Stimulated activated CD4-positive, alpha-beta T cell treated with anti-CD3 and anti-CD28 coated beads, TNF-alpha, amount 100 ng/mL, for 4 hours (primary cell): ENCODE results near the gene ILF3.

Source experiments
- DNase-seq, 3 experiments: peaks; one replicate each; pipeline ENCODE4 v3.0.0-alpha.2; 2020; ENCODE audit warnings: low read depth in 3 of 3

The ILF3 gene

DNA sequence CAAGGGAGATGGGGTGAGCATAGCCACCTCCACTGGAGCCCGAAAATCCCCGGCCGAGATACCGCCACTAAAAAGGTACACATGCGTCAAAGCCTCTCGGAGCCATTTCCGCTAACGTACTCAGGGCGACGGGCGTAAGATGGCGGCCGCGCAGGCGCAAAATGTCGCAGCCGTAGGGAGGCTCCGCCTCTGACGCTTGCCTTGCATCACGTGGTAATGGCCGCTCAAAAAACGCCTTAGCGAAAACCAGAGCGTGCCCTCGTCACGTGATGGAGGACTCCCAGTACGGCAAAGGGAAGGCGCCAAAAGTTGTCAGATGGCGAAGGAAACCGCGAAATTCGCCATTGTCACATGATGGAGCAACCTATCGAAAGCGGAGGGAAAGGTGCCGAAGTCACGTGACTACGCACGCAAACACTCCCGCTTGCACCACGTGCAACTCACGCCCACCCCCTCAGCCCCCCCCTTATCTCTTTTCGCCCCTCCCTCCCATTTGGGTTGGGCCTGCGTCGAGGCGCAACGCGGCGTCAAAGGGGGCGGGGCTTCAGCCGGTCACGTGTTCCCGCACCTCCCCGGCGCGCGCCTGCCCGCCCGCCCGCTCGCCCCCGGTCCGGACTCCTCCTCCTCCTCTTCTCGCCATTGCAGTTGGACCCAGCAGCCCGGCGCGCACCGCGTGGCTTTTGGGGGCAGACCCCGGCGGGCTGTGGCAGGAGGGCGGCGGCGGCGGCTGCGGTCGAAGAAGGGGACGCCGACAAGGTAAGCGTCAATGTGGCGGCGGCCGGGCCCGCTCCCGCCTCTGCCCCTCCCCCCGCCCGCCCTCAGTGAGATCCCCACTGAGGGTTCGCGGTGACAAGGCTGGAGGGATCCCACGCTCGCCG, at the start of gene ILF3:
TSS of gene ILF3 (plus strand) at position 615 of the 878 bp plus-strand sequence. CDS start 16,260 bp downstream, outside the sequence.
- DNase-seq, result peak; percentile 97 to 100 (median 99)

DNA sequence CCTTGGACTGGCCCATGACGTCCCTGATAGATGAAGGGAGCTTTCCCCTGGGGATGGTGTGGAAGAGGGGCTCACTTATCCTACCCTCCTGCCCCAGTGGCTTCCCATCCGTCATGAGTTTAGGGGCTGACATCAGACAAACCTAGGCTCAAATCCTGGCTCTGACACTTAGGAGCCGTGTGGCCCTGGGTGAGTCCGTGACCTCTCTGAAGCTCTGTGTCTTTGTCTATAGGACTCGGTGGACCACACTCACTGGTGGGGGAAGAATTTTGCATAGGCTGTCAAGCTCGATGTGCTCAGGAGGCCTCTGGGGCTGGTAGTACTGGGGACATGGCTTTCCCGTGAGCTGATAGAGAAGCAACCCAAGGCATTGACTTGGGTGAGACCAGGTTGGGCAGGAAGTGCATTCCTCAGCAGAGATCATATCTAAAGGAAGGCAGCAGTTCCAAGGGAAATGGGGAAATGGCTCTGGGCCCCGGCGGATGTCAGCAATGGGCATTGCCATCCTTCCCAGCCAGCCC, 49.6 kb upstream of the ILF3 start:
- DNase-seq, result peak in 1 of 3 experiments; percentile 9

DNA sequence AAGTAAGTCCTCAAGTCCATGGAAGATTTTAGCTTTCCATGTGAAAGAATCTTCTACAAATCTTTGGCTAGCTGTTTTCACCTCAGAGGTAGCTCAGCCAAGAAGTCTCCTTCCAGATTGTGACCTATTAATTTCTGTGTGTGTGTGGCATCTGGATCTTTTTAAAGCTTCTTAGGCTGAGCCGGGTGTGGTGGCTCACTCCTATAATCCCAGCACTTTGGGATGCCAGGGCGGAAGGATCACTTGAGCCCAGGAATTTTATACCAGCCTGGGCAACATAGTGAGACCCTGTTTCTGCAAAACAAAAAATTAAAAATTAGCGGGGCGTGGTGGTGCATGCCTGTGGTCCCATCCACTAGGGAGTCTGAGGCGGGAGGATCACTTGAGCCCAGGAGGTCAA, 42.2 kb upstream of the ILF3 start:
- no peak for DNase-seq

DNA sequence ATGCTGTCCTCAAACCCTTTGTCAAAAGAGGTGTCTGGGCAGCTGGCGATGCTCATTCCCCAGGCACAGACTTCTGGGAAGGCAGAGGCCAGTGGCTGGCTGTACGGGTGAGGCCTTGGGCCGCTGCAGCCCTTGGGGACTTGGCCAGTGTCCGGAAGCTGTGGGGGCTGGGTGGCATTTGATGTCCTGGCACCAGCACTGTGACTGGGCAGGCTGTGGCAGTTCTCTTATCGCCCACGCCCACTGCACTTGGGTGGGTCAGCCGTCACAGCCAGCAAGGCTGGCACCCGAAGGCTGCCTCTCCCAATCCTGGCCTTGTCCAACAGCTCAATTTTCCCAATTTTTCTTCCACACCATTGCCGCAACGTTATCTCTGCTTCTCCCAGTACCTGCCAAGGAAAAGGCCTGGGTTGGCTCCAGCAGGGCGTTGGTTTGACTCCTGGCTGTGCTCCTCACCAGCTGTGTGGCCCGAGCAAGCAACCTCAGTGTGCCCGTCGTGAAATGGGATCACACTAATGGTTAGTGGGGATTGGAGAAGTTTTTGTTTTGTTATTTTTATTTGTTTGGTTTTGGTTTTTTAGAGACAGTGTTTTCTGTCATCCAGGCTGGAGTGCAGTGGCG, 41.5 kb upstream of the ILF3 start:
- no peak for DNase-seq

DNA sequence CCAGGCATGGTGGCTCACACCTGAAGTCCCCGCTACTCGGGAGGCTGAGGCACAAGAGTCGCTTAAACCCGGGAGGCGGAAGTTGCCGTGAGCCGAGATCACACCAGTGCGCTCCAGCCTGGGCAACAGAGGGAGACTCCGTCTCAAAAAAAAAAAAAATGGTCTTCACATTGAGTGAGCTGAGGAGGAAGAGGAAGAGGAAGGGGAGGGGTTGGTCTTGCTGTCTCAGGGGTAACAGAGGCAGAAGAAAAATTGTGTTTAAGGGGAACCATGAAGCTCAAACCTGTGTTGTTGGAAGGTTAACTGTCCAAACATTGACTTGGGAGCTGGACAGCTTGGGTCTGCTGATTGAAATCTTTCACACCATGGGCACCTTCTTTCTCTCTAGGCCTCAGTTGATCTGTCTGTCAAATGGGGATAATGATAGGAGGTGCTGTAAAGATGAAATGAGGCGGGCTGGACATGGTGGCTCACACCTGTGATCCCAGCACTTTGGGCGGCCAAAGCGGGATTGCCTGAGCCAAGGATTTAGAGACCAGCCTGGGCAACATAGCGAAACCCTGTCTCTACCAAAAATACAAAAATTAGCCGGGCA, 38.6 kb upstream of the ILF3 start:
- DNase-seq, result no peak

DNA sequence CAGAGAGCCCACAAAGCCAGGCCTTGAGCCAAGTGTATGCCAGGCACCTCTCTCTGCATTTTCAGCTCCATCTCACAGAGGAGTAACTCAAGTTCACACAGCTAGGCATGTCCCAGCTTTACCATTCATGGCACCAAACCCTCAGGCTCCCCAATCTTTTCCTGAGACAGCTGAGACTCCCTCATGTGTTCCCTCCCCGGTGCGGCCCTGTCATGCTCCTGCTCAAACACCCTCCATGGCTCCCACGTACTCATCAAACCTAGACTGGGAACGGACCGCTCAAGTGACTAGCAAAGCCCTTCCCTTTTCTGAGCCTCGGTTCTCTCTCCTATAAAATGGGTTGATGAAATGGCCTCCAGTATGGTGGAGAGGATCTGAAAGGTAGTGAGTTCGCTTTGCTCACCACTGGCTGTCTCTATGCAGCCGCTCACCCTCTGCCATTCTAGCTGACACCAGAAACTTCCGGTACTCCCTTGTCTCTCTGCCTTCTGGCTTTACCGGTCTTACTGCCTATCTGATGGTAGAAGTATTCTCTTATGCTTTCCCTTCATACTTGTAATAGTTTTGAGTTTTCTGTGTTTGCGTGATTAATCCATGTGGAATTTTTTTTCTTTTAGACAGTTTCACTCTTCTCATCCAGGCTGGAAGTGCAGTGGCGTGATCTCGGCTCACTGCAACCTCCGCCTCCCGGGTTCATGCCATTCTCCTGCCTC, 36.6 kb upstream of the ILF3 start:
- no peak for DNase-seq

DNA sequence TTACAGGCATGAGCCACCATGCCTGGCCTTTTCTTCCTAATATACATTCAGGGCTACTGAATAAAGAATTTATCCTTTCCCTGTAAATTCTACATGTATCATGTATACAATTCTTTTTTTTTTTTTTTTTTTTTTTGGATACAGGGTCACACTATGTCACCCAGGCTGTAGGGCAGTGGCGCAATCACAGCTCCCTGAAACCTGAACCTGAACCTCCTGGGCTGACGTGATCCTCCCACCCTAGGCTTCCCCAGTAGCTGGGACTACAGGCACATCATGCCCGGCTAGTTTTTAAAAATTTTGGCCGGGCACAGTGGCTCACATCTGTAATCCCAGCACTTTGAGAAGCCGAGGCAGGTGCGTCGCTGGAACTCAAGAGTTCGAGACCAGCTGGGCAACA, 35.3 kb upstream of the ILF3 start:
- DNase-seq, result no peak

DNA sequence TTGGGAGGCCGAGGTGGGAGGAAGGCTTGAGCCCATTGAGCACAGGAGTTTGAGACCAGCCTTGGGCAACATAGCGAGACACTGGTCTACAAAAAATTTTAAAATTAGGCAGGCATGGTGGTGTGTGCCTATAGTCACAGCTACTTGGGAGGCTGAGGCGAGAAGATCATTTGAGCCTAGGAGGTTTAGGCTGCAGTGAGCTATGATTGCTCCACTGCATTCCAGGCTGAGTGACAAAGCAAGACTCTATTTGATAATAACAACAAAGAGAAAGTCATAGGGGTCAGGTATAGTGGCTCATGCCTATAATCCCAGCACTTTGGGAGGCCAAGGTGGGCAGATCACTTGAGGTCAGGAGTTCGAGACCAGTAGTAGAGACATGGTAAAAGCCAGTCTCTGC, 33.4 kb upstream of the ILF3 start:
- no peak for DNase-seq

DNA sequence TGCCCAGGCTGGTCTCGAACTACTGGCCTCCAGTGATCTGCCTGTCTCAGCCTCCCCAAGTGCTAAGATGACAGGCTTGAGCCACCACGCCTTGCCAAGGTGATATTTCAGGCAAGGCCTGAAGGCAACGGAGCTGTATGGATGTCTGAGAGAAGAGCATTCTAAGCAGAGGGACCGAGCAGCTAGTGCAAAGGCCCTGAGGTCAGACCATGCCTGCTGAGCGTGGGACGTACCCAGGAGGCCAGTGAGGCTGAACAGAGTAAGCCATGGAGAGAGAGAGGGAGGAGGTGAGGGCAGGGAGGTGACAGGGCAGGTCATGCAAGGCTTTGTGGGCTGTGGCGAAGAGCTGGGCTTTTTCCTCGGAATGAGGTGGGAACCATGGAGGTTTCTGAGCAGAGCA, 32.2 kb upstream of the ILF3 start:
- no peak for DNase-seq

DNA sequence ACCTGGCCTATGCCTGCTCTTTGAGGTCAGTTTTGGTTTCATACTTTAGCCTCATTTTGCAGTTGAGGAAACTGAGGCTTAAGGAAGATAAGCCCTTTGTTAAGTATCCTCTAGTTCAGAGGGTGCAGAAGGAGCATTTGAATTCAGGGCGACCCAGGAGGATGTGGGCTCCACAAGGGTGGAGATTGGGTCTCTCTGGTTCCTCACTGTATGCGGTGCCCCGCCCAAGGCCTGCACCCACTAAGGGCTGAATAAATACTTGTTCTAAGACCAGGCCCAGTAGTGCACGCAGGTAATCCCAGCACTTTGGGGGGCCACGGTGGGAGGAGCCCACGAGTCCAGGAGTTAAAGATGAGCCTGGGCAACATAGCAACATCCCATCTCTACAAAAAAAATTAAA, 29.6 kb upstream of the ILF3 start:
- no peak for DNase-seq

DNA sequence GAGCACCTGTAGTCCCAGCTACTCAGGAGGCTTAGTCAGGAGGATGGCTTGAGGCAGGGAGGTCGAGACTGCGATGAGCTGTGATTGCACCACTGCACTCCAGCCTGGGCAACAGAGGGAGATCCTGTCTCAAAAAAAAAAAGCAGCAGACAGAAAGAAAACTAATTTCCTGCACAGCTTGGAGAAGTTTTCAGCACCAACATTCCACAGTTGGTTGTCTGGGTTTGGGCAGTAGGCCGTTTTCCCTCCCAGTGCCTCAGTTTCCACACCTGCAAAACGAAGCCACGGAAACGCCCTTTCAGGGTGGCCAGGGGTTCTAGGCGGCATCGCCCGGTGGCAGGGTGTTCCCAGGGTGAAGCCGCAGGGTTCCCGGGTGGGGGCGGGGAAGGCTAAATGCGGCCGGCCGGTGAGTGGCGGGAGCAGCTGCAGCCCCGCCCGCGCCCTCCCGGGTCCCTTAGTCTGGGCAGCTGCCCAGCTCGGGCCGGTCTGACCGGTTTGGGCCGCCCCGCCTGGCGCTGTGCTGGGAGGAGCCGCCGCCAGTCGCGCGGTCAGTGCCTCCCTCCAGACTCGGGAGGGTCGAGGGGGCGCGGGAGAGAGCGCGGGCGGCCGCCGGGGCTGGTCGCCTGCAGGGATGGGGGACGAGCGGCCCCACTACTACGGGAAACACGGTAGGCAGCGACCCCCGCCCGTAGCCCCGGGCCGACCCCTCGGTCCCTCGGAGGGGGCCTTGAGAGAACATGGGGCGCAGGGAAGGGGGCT, 29.0 kb upstream of the ILF3 start, which contains the start of gene SLC44A2:
TSS of gene SLC44A2 (plus strand) at position 551 of the 759 bp plus-strand sequence. CDS start at position 632, 81 bp downstream.
- DNase-seq, result no peak

DNA sequence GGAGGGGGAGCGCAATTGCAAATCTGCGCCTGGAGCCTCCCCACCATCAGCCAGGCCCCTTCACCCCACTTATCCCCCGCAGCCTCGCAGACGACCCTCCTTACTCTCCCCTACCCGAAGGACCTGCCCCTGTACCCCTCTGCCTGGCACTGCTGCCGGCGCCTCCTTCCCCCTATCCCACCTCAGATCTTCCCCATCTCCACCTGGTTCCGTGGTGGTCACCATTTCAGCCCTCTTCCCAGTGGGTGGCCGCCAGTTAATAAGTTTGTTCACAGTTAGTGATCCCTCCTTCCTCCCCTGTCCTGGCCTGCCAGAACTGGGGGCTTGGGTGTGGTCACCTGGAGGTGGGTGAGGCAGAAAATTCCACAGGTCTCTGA, 28.4 kb upstream of the ILF3 start:
- DNase-seq, result no peak

DNA sequence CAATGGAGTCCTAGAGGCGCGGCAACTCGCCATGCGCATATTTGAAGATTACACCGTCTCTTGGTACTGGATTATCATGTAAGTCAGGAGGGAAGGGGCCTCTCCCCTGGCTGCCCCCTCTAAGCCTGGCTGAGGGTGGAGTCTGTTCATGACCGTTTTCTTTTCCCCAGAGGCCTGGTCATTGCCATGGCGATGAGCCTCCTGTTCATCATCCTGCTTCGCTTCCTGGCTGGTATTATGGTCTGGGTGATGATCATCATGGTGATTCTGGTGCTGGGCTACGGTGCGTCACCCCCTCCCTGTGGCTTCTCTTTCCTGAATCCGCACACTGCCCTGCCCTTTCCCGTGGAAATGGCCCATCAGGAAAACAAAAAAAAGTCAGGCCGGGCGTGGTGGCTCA, 22.3 kb upstream of the ILF3 start:
- no peak for DNase-seq

DNA sequence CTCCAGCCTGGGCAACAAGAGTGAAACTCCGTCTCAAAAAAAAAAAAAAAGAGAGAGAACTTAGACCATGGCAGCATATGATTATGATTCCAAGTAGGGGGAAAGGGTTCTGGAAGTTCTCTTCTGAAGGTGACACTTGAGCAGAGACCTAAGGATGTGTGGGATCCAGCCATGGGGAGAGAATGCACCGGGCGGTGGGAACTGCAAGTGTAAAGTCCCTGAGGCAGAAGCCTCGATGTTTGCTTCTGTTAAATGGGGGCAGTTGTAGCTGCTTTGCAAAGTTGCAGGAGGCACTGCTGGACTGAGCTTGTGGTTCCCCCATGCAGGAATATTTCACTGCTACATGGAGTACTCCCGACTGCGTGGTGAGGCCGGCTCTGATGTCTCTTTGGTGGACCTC, 19.7 kb upstream of the ILF3 start:
- DNase-seq, result no peak

DNA sequence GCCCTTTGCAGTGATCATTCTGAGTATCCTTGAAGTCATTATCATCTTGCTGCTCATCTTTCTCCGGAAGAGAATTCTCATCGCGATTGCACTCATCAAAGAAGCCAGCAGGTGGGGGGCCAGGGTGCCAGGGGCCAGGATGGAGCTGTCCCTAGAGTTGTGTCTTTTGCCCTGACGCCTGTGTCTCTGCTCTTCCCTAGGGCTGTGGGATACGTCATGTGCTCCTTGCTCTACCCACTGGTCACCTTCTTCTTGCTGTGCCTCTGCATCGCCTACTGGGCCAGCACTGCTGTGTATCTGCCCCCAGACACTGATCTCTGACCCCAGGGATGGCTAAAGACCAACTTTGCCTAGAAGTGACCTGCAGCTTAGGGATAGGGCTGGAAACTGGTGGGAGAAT, 19.2 kb upstream of the ILF3 start:
- DNase-seq, result no peak

DNA sequence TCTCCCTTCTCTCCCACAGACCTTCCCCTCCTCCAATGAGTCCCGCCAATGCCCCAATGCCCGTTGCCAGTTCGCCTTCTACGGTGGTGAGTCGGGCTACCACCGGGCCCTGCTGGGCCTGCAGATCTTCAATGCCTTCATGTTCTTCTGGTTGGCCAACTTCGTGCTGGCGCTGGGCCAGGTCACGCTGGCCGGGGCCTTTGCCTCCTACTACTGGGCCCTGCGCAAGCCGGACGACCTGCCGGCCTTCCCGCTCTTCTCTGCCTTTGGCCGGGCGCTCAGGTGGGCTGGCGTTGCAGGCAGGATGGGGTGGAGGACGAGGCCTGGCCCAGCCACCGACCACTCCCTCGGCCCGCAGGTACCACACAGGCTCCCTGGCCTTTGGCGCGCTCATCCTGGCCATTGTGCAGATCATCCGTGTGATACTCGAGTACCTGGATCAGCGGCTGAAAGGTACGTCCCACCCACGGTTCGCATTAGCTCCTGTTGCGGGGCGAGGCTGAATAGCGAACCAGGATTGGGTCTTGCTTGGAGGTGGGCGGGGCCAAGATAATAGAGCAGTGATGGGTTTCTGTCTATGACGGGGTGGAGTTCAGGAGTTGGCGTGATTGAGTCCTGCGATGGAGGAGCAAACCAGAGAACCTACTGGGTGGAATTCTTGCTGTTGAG, 17.7 kb upstream of the ILF3 start:
- no peak for DNase-seq

DNA sequence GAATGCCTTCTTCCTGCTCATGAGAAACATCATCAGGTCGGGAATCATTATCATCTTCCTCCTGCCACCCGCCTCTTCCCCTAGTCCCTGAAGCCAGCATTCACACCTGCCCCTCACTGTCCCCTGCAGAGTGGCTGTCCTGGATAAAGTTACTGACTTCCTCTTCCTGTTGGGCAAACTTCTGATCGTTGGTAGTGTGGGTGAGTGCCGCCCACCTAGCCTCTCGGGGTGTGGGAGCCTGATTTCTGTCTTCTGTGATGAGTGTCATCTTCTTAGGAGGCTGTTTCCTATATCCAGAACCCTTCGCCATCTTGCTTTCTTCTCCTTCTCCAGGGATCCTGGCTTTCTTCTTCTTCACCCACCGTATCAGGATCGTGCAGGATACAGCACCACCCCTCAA, 16.3 kb upstream of the ILF3 start:
- DNase-seq, result no peak

DNA sequence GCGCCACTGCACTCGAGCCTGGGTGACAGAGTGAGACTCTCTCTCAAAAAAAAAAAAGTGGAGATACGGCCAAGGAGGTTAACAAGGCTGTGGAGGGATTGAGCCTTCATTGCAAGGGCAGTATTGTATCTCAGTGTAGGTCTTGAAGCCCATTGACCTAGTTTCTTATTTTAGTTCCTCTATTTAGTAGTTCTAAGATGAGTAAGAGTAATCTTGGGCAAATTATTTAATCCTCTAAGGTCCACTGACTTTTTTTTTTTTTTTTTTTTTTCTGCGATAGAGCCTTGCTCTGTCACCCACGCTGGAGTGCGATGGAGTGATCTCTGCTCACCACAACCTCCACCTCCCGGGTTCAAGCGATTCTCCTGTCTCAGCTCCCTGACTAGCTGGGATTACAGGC, 14.3 kb upstream of the ILF3 start:
- DNase-seq, result no peak

DNA sequence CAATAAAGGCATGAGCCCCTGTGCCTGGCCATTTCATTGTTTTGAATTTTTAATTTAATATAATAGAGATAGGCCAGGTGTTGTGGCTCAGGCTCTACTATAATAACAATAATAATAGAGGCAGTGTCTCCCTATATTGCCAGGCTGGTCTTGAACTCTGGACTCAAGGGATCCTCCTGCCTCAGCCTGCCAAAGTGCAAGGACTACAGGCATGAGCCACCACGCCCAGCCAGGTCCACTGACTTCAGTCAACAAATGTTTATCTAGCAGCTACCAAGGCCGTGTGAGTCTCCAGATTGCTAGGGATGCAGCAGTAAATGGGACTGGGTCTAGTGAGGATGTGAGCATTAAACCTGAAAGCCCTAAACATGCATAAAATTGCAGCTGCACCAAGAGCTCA, 13.8 kb upstream of the ILF3 start:
- no peak for DNase-seq

DNA sequence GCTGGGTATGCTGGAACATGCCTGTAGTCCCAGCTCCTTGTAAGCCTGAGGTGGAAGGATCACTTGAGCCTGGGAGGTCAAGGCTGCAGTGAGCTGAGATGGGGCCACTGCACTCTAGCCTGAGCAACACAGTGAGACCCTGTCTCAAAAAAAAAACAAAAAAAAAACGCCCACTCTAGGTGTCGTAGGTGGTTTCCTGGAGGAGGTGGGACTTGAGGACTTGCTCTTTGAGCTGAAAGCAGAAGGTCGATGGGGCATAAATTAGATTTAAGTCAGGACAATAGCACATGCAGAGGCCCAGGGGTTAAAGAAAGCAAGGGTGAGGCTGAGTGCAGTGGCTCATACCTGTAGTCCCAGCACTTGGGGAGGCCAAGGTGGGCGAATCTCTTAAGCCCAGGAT, 12.9 kb upstream of the ILF3 start:
- no peak for DNase-seq
